GM19397 (cell line): ENCODE data around the gene DDI2.
"Not testable (repeated sequence)": the region's sequence is repeated elsewhere in the genome, so short reads cannot be mapped to it uniquely, and the experiment has no call there.

ENCODE experiments used
- ATAC-seq: cut with Tn5 transposase; IDR thresholded peaks from one replicate; pipeline ENCODE4 v1.9.1; 2021; ENCODE audit warnings: mild to moderate bottlenecking, moderate library complexity; ENCODE audit not compliant: unreplicated experiment

Gene DDI2

GRCh38 chr1:15676688-15677661 lies 59.7 kb downstream of the DDI2 start:
- ATAC-seq: no peak

GRCh38 chr1:15678578-15678977 lies 61.3 kb downstream of the DDI2 start:
- ATAC-seq: no peak

GRCh38 chr1:15680131-15680530 lies 62.9 kb downstream of the DDI2 start:
- ATAC-seq: no peak

GRCh38 chr1:15680561-15681348 lies 63.5 kb downstream of the DDI2 start:
- ATAC-seq: no peak

GRCh38 chr1:15681349-15682292 lies 64.4 kb downstream of the DDI2 start:
- ATAC-seq: no peak

- ATAC-seq: no peak
Observed at GRCh38 chr1:15682936-15683341, 65.7 kb downstream of the DDI2 start.

- no peak for ATAC-seq
Observed at GRCh38 chr1:15683345-15684039, 66.2 kb downstream of the DDI2 start.

GRCh38 chr1:15684042-15684461 lies 66.8 kb downstream of the DDI2 start, which contains the start of gene PLEKHM2:
Gene PLEKHM2 (plus strand): TSS chr1:15684320. CDS start chr1:15684559, 239 bp downstream.
- ATAC-seq: peak; percentile 66

- peak; percentile 28 for ATAC-seq
Observed at GRCh38 chr1:15684468-15685291, 67.4 kb downstream of the DDI2 start.

GRCh38 chr1:15685820-15686219 lies 68.6 kb downstream of the DDI2 start:
- ATAC-seq: no peak

GRCh38 chr1:15687446-15687845 lies 70.2 kb downstream of the DDI2 start:
- no peak for ATAC-seq

- no peak for ATAC-seq
Observed at GRCh38 chr1:15690317-15690716, 73.1 kb downstream of the DDI2 start.

GRCh38 chr1:15691434-15692032 lies 74.3 kb downstream of the DDI2 start:
- ATAC-seq: no peak

- no peak for ATAC-seq
Observed at GRCh38 chr1:15692121-15692682, 74.9 kb downstream of the DDI2 start.

GRCh38 chr1:15693371-15693770 lies 76.1 kb downstream of the DDI2 start:
- no peak for ATAC-seq

- ATAC-seq: peak; percentile 92
Observed at GRCh38 chr1:15696956-15697521, 79.8 kb downstream of the DDI2 start.

GRCh38 chr1:15698201-15698600 lies 80.9 kb downstream of the DDI2 start:
- no peak for ATAC-seq

GRCh38 chr1:15699321-15699720 lies 82.1 kb downstream of the DDI2 start:
- not testable (repeated sequence) for ATAC-seq
